Activated gamma-delta T cell treated with anti-CD3 and anti-CD28 coated beads, Interleukin-2, amount 50 U/mL, for 16 hours (primary cell): ENCODE data around the gene SLC39A5.
"Not testable (repeated sequence)": the region's sequence is repeated elsewhere in the genome, so short reads cannot be mapped to it uniquely, and the experiment has no call there.

Source experiments
- DNase-seq: peaks from one replicate; pipeline ENCODE4 v3.0.0-alpha.2; 2020; ENCODE audit warnings: low read depth

SLC39A5 gene

GRCh38 chr12:56229916-56230431 lies at the start of gene SLC39A5:
Gene SLC39A5, plus strand, starts transcription at chr12:56230051. Its CDS starts 1,224 bp downstream, at chr12:56231275.
- no peak for DNase-seq

DNA sequence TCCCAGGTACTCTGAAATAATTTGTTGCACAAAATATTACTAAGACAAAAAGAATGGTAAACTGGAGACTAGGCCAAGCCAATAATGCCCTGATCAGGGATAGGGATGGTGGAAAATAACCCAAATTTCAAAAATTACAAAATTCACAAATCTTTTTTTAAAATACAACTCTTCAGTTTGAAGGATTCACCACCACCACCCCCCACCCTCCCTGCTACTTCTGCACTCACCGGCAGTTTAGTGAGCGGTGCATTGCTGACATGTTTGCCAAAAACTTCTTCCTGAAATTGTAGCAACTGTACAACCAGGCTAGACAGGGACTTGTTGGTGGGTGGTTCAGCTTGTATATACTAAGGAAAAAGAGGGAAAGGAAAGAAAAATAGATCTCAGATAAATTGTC lies 42.9 kb upstream of the SLC39A5 start:
- no peak for DNase-seq

- no peak for DNase-seq
These were observed 41.6 kb upstream of the SLC39A5 start for GRCh38 chr12:56188131-56188777.

DNA sequence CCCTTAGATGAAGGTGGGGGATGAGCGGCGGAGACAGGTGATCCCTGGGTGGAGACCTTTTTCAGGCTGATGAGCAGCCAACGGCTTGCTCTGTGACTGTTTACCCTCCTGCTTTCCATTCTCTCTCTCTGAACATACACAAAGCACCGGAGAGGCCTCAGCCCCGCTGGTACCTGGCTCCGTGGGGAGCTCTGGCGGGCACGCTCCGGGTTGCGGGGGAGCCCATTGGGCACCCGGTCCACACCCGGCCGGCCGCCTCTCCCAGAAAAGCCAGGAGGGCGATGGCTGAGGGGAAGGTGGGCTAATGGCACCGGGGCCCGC lies 41.1 kb upstream of the SLC39A5 start:
- DNase-seq, result no peak

DNA sequence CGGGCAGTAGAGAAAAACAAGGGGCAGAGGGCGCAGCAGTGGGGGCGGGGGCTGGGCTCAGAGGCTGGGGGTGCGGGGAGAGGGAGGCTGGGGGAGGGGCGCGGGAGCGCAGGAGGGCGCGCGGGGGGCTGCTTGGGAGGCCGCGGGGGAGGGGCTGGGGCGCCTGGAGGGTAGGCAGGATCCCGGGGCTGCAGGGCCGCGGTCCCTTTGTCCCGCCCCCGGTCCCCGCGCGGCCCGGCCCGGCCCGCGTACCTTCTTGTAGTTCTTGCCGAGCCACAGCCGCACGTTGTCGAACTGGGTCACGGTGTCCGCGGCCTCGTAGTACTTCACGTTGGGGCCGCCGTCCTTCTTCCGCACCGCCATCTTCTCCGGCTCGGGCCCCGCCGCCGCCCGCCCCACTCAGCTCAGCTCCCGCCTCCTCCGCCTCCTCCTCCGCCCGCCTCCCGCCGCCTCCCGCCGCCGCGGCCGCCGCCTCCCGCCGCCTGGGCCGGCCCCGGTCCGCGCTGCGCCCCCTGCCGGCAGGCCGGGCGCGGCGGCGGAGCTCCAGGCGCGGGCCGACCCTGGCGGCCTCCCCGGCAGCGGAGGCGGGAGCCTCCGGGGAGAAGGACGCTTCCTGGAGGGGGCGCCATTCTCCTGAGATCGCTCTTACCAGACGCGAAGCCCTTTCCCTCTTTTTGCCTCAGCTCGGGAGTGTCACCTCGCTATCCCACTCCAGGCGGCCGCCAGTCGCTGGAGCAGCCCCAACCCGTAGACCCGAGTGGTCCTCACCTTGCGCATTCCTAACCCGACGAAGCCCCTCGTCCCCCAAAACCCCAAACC lies 40.5 kb upstream of the SLC39A5 start, which contains the start of gene SMARCC2:
Gene SMARCC2, minus strand, starts transcription at position 385 of the 819 bp plus-strand sequence. Its CDS starts 22 bp downstream, at position 363.
- peak; percentile 73 for DNase-seq

GRCh38 chr12:56189918-56190694 lies 39.7 kb upstream of the SLC39A5 start:
- peak; percentile 57 for DNase-seq

DNA sequence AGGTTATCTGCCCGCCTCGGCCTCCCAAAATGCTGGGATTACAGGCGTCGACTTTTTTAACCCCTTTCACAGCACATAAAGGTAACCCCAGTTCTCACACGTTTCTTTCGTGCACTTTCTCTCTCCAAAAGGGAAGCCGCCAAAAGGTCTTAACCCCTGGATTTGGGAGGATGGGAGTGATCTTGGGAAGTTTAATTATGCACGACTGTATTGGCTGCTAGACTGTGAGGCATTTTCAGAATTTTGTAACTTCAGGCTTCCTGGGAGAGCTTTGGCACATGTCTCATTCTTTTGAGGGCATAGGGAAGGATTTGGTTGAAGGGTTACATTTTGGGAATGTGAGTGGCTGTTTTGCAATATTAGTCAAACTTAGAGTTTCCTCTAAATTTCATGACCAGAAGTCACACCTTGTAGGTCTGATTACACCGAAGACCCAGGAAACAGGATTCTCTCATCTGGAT lies 39.1 kb upstream of the SLC39A5 start:
- no peak for DNase-seq

DNA sequence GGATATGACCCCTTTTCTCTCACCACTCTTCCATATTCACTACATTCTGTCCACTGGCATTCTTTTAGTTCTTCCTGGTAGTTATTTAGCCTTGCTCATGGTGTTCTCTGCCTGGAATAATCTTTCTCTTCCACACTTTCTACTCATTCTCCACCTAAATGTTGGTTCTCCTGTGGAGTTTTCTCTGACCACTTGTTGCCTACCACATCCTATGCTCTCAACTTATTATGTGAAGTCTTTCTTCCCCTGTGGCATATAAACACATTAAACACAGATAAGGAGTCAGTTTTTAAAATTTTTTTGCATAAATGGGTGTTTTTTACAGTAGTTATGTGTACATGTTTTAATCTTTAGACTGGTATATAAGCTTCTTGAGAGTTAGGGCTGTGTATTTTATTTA lies 37.3 kb upstream of the SLC39A5 start:
- no peak for DNase-seq

- peak; percentile 56 for DNase-seq
These were observed 36.7 kb upstream of the SLC39A5 start for GRCh38 chr12:56193025-56193578.

DNA sequence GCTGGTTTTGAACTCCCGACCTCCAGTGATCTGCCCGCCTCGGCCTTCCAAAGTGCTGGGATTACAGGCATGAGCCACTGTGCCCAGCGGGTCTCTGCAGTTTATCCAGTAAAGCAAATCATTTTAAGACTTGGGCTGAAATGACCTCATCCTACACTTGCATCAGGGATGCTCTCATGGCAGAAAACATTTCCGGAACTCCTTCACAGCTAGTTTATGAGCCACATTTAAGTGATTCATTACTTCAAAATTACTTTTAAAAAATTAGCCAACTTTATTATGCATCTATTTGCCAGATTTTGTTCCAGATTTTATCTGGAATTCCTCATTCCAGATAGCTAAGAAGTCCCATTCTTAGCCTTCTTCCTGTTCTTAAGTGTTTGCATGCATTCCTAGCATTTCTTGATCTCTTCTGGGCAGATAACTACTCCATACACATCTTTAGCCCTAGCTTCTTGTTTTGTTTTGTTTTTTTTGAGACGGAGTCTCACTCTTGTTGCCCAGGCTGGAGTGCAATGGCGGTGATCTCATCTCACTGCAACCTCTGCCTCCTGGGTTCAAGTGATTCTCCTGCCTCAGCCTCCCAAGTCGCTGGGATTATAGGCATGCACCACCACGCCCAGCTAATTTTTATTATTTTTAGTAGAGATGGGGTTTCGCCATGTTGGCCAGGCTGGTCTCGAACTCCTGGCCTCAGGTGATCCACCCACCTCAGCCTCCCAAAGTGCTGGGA lies 32.9 kb upstream of the SLC39A5 start:
- not testable (repeated sequence) for DNase-seq

DNA sequence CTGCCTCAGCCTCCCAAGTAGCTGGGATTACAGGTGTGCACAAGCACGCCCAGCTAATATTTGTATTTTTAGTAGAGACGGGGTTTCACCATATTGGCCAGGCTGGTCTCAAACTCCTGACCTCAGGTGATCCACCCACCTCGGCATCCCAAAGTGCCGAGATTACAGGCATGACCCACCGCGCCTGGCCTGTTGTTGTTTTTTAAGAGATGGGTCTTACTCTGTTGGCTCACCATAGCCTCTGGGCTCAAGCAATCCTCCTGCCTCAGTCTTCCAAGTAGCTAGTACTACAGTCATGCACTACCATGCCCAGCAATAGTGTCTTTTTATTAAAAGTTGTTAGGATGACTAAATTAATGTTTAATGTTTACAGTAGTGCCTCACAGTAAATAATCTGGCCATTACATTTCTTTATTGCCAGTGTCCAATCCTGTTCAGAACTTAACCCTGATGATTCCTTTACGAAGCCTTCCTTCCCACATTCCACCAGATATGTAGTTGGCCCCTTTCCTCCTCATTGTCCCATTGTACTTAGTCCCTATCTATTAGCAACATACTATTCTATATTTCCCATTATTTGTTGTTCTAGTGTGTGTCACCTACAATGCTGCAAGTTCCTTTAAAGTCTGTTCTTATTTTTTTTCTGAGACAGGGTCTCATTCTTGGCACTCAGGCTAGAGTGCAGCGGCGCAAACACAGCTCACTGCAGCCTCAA lies 31.8 kb upstream of the SLC39A5 start:
- DNase-seq, result no peak

GRCh38 chr12:56198836-56199235 lies 31.0 kb upstream of the SLC39A5 start:
- DNase-seq, result no peak

GRCh38 chr12:56202366-56202765 lies 27.5 kb upstream of the SLC39A5 start:
- no peak for DNase-seq

DNA sequence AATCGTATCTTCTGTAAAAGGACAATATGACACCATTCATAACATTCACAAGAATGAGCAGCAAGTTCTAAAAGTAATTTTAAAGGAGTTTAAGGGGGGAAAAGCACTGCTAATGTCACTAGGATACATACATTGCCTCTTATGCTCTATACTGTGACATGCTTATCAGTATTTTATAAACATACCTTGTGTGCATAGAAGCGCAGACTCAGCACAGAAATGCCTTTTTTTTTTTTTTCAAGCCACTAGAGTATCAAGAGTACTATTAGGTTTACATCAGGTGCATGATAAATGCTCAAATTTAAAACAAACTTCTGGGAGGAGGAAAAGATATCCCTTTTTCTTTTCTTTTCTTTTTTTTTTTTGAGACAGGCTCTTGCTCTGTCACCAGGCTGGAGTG lies 27.0 kb upstream of the SLC39A5 start:
- no peak for DNase-seq

DNA sequence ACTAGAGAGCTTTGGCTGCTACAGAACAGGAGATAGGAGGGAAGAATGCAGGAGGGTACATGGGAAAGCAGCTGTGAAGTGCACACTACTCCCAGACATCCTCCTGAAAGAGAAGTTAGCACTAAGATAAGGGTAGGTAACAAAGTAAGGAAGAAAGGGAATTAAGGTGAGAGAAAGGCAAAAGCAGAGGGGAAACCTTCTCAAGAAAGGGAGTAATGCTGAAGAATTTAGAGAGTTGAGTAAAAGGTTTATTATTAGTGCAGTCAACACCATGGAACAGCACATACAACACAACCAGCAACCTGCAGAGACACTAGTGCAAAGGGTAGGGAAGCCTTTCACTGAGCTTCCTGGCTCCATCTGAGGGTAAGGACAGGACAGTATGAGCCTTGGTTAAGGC lies 25.6 kb upstream of the SLC39A5 start:
- DNase-seq, result no peak

GRCh38 chr12:56205445-56205844 lies 24.4 kb upstream of the SLC39A5 start:
- no peak for DNase-seq

GRCh38 chr12:56206452-56207166 lies 23.2 kb upstream of the SLC39A5 start:
- DNase-seq, result no peak

GRCh38 chr12:56208006-56208405 lies 21.8 kb upstream of the SLC39A5 start:
- DNase-seq, result no peak

DNA sequence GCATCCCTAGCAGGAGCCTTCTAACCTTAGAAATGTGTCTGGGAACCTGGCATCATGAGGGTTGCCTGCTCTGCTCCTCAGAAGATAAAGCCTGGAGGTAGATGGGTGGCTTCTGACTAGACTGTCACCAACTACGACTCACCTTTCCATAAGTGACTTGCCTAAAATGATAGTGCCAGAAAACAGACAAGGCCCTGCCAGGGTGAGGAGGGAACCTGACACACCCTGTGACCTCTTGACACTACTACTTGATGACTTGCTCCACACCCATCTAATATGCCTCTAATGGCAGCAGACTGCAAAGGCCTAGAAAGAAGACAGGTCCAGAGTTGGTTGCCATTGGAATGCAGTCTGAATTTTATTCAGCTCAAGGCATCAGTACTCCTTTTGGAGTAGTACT lies 17.5 kb upstream of the SLC39A5 start:
- DNase-seq, result no peak

GRCh38 chr12:56213878-56214277 lies 16.0 kb upstream of the SLC39A5 start:
- DNase-seq, result no peak
